Endodermal cell (in vitro differentiated cells): ENCODE data around the gene NAALADL2. TPM values are rescaled to one million over a fixed set of nuclear protein-coding genes. Genes with fewer than 3 reads are reported as not detected.
A peak's percentile ranks its signal among the peaks of the same experiment; 100 is the strongest.

Experiments used
- DNase-seq: peaks from one replicate; pipeline ENCODE4 v3.0.0-alpha.2; 2017
- H3K27ac ChIP-seq: 2 replicates; pipeline ENCODE4 v1.5.1; 2013; ENCODE audit warnings: mild to moderate bottlenecking, low read depth, low read length, moderate library complexity
- H3K27me3 ChIP-seq: 2 replicates; pipeline ENCODE4 v1.6.1; 2013; ENCODE audit warnings: mild to moderate bottlenecking, low read length, moderate library complexity; ENCODE audit not compliant: insufficient read depth, control insufficient read depth, poor library complexity, severe bottlenecking
- H3K36me3 ChIP-seq: 2 replicates; pipeline ENCODE4 v1.7.0; 2013; ENCODE audit warnings: mild to moderate bottlenecking, low read length, moderate library complexity; ENCODE audit not compliant: control insufficient read depth, insufficient read depth
- H3K4me1 ChIP-seq: one replicate; pipeline ENCODE4 v1.7.0; 2013; ENCODE audit warnings: low read length; ENCODE audit not compliant: control insufficient read depth, insufficient read depth
- H3K4me3 ChIP-seq: 2 replicates; pipeline ENCODE4 v1.5.1; 2013; ENCODE audit warnings: mild to moderate bottlenecking, low read length, moderate library complexity
- H3K9ac ChIP-seq: 2 replicates; pipeline ENCODE4 v1.6.1; 2013; ENCODE audit warnings: mild to moderate bottlenecking, low read length, moderate library complexity; ENCODE audit not compliant: poor library complexity, severe bottlenecking; ENCODE audit errors: extremely low read depth
- H3K9me3 ChIP-seq: 2 replicates; pipeline ENCODE4 v1.6.1; 2013; ENCODE audit warnings: mild to moderate bottlenecking, low read length, moderate library complexity; ENCODE audit not compliant: control insufficient read depth
- H3K27ac Mint-ChIP-seq: 2 replicates; pipeline ENCODE4 v1.8.0; 2020; ENCODE audit warnings: mixed read lengths
- H3K27me3 Mint-ChIP-seq: 2 replicates; pipeline ENCODE4 v1.8.0; 2021; ENCODE audit warnings: mild to moderate bottlenecking, mixed read lengths; ENCODE audit not compliant: insufficient read depth
- H3K36me3 Mint-ChIP-seq: 2 replicates; pipeline ENCODE4 v1.8.0; 2020; ENCODE audit warnings: low read depth, mixed read lengths
- H3K4me1 Mint-ChIP-seq: 2 replicates; pipeline ENCODE4 v1.8.0; 2020; ENCODE audit warnings: mixed read lengths
- H3K4me3 Mint-ChIP-seq: 2 replicates; pipeline ENCODE4 v1.8.0; 2020; ENCODE audit warnings: mild to moderate bottlenecking, moderate library complexity, mixed read lengths
- H3K9me3 Mint-ChIP-seq: 2 replicates; pipeline ENCODE4 v1.8.0; 2020; ENCODE audit warnings: mild to moderate bottlenecking, mixed read lengths
- WGBS, 2 experiments: methylation state at CpG; one replicate each; pipeline versions ENCODE4 v1.1.5 to v1.1.7; 2013; ENCODE audit warnings: missing lambda C conversion rate in 2 of 2, mixed read lengths in 1 of 2; ENCODE audit not compliant: insufficient coverage in 1 of 2, insufficient read length in 1 of 2; 5-methylcytosine and 5-hydroxymethylcytosine counted together
- total RNA-seq, 2 donors: library from RNA; stranded (reverse); fragmentation: NEBNext Ultra II Directional in 1 of 2; extraction: Animal tissue kit (Norgen Biotek cat#: 25700) in 1 of 2; gene quantifications; 2 replicates in 1 of 2; 3 replicates in 1 of 2; pipeline ENCODE4 v1.2.1, GENCODE V29; 2021
- TF ChIP-seq, protein P1 (sequence below): fragments of 200-600 bp; sonication (generic); conservative IDR thresholded peaks from 2 replicates; pipeline ENCODE4 v1.5.0; 2021; ENCODE audit warnings: antibody characterized with exemption, mild to moderate bottlenecking

The NAALADL2 gene
- total RNA-seq, 2 donors from 2014 or later = 1.6 to 1.8 TPM

DNA sequence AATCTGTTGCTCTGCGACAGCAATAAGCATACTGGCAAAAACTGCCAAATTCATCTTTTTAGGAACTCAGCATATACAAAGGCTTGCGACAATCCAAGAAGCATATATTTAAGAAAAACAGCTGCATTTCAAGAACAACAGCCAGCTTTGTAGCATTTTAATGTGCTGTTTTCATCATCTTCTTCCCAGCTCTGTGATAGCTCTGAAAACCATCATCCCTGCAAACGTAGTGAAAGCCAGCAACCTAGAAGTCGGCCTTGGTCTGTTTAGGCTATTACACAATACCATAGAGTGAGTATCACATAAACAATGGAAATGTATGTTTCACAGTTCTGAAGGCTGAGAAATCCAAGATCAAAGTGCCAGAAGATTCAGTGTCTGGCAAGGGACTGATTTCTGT lies 187.5 kb downstream of the NAALADL2 start:
- no peaks in the 10 kb centered on the region for H3K4me1 ChIP-seq
- peaks cover 4% of the 10 kb centered on the region for H3K36me3 Mint-ChIP-seq
- H3K27ac ChIP-seq = no peak overlapping the region
- TF ChIP-seq, protein P1, sequence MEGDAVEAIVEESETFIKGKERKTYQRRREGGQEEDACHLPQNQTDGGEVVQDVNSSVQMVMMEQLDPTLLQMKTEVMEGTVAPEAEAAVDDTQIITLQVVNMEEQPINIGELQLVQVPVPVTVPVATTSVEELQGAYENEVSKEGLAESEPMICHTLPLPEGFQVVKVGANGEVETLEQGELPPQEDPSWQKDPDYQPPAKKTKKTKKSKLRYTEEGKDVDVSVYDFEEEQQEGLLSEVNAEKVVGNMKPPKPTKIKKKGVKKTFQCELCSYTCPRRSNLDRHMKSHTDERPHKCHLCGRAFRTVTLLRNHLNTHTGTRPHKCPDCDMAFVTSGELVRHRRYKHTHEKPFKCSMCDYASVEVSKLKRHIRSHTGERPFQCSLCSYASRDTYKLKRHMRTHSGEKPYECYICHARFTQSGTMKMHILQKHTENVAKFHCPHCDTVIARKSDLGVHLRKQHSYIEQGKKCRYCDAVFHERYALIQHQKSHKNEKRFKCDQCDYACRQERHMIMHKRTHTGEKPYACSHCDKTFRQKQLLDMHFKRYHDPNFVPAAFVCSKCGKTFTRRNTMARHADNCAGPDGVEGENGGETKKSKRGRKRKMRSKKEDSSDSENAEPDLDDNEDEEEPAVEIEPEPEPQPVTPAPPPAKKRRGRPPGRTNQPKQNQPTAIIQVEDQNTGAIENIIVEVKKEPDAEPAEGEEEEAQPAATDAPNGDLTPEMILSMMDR = no peak
- no peak overlapping the region for H3K27ac Mint-ChIP-seq
- H3K4me3 ChIP-seq = no peak overlapping the region
- peaks cover 21% of the 10 kb centered on the region for H3K9me3 Mint-ChIP-seq
- H3K27me3 Mint-ChIP-seq = no peaks in the 10 kb centered on the region
- DNase-seq = no peak
- no peaks in the 10 kb centered on the region for H3K27me3 ChIP-seq
- H3K9ac ChIP-seq = no peak overlapping the region
- WGBS, 2 experiments = 90 to 91% methylated on average over 3 to 4 of the region's 4 CpGs
- no peaks in the 10 kb centered on the region for H3K4me1 Mint-ChIP-seq
- H3K4me3 Mint-ChIP-seq = no peak overlapping the region
- peaks cover 30% of the 10 kb centered on the region for H3K9me3 ChIP-seq
- H3K36me3 ChIP-seq = no peaks in the 10 kb centered on the region

- 86 to 93% methylated on average over 1 of the region's 1 CpG for WGBS, 2 experiments
- peaks cover 7% of the 10 kb centered on the region for H3K36me3 Mint-ChIP-seq
- H3K4me3 ChIP-seq = no peak overlapping the region
- no peak for DNase-seq
- peaks cover 42% of the 10 kb centered on the region for H3K9me3 ChIP-seq
- H3K4me3 Mint-ChIP-seq = no peak overlapping the region
- no peaks in the 10 kb centered on the region for H3K4me1 Mint-ChIP-seq
- TF ChIP-seq, protein P1 = no peak
- H3K9me3 Mint-ChIP-seq = peaks cover 33% of the 10 kb centered on the region
- H3K27me3 Mint-ChIP-seq = no peaks in the 10 kb centered on the region
- no peaks in the 10 kb centered on the region for H3K36me3 ChIP-seq
- H3K9ac ChIP-seq = no peak overlapping the region
- H3K27me3 ChIP-seq = no peaks in the 10 kb centered on the region
- H3K4me1 ChIP-seq = no peaks in the 10 kb centered on the region
- no peak overlapping the region for H3K27ac ChIP-seq
- no peak overlapping the region for H3K27ac Mint-ChIP-seq
Measured at GRCh38 chr3:175047786-175048185, 188.7 kb downstream of the NAALADL2 start.

DNA sequence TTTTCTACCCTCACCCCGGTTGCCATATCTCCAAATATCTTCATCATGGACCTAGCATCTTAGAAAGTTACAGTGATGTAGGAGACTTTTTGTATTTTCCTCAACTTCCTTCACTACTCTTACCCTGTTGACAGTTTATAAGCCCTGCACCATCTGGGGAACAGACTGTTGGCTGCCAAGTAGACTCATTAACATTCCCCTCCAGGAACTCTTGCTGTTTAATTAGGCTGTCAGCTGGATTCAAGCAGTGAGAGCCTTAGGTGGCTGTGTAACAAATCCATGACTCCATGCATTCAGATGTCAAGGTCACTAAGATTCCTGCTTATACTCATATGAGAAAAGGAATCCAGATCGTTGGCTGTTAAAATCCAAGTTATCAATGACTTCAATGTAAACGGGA lies 198.3 kb downstream of the NAALADL2 start:
- Histone ChIP-seq H3K27me3 (no peaks in the 10 kb centered on the region), H3K4me1 (no peaks in the 10 kb centered on the region), H3K27ac (no peak overlapping the region), H3K9me3 (peaks cover 66% of the 10 kb centered on the region), H3K4me3 (peak overlapping the region; percentile 17), H3K9ac (no peak overlapping the region), H3K36me3 (no peaks in the 10 kb centered on the region)
- Mint-ChIP-seq H3K27me3 (no peaks in the 10 kb centered on the region), H3K27ac (no peak overlapping the region), H3K4me1 (peaks cover 5% of the 10 kb centered on the region), H3K4me3 (no peak overlapping the region), H3K36me3 (peaks cover 24% of the 10 kb centered on the region), H3K9me3 (peaks cover 60% of the 10 kb centered on the region)
- 71 to 87% methylated on average over 1 to 3 of the region's 3 CpGs for WGBS, 2 experiments
- TF ChIP-seq, protein P1 = no peak
- no peak for DNase-seq
